Muscle of leg (tissue), 16 donors: Measurements from ENCODE around the gene PIGT. TPM values are rescaled to one million over a fixed set of nuclear protein-coding genes. Genes with fewer than 3 reads are reported as not detected.
A peak's percentile ranks its signal among the peaks of the same experiment; 100 is the strongest.

ENCODE experiments used
- DNase-seq: peaks from one replicate; pipeline ENCODE4 v3.0.0; 2013
- H3K27ac ChIP-seq: one replicate; pipeline ENCODE4 v1.5.1; 2013; ENCODE audit warnings: mild to moderate bottlenecking, low read length, control low read depth
- H3K27me3 ChIP-seq: one replicate; pipeline ENCODE4 v1.6.1; 2013; ENCODE audit warnings: low read length; ENCODE audit not compliant: control insufficient read depth, insufficient read depth
- H3K36me3 ChIP-seq: one replicate; pipeline ENCODE4 v1.6.1; 2013; ENCODE audit warnings: low read length; ENCODE audit not compliant: control insufficient read depth, insufficient read depth
- H3K4me1 ChIP-seq: one replicate; pipeline ENCODE4 v1.6.1; 2013; ENCODE audit warnings: low read length; ENCODE audit not compliant: control insufficient read depth, insufficient read depth
- H3K4me3 ChIP-seq: one replicate; pipeline ENCODE4 v1.5.1; 2013; ENCODE audit warnings: low read length, control low read depth
- H3K9me3 ChIP-seq: replicated peaks from 2 replicates; pipeline ENCODE4 v1.6.1; 2013; ENCODE audit warnings: low read depth, low read length; ENCODE audit not compliant: control insufficient read depth
- WGBS: methylation state at CpG from one replicate; pipeline ENCODE4 v1.1.5; 2013; ENCODE audit warnings: missing lambda C conversion rate; ENCODE audit not compliant: insufficient coverage; 5-methylcytosine and 5-hydroxymethylcytosine counted together
- long read RNA-seq, 11 donors: transcript quantifications; one replicate each; lab custom pipeline, GENCODE V29; 2026
- polyA plus RNA-seq, 8 donors: library from polyadenylated mRNA; unstranded; fragments of 120-200 nt; gene quantifications; one replicate each; pipeline versions ENCODE4 v1.2.1 to v1.2.3, GENCODE V29; 2013; ENCODE audit warnings: inconsistent platforms in 1 of 8, low replicate concordance in 1 of 8; ENCODE audit not compliant: insufficient read length in 8 of 8, insufficient read depth in 1 of 8
- total RNA-seq: library from RNA; stranded (reverse); fragments of 120-200 nt; gene quantifications from one replicate; pipeline ENCODE4 v1.2.4, GENCODE V29; 2013

Gene PIGT
- 39.5 TPM for total RNA-seq
- polyA plus RNA-seq = 10 to 100 TPM; 64.0 to 78.8 (median 74.6) TPM
- long read RNA-seq, donor 1, transcript PIGT-202 (12 exons, 2,245 nt) = major isoform, 6 of 10 reads
- long read RNA-seq, donor 1, partial matches to known transcripts = 0 of 10 reads
- long read RNA-seq, donor 1, other reads (novel, unspliced or antisense) = 0 of 10 reads
- long read RNA-seq, donor 2, partial matches to known transcripts = 0 of 1 reads
- long read RNA-seq, donor 2, other reads (novel, unspliced or antisense) = 0 of 1 reads
- long read RNA-seq, donor 3, transcript PIGT-202 (12 exons, 2,245 nt) = major isoform, 18 of 22 reads
- long read RNA-seq, donor 3, partial matches to known transcripts = 0 of 22 reads
- long read RNA-seq, donor 3, other reads (novel, unspliced or antisense) = 0 of 22 reads
- long read RNA-seq, donor 4, transcript PIGT-202 (12 exons, 2,245 nt) = major isoform, 9 of 14 reads
- long read RNA-seq, donor 4, partial matches to known transcripts = 0 of 14 reads
- long read RNA-seq, donor 4, other reads (novel, unspliced or antisense) = 0 of 14 reads
- long read RNA-seq, donor 5, transcript PIGT-202 (12 exons, 2,245 nt) = major isoform, 19 of 41 reads
- long read RNA-seq, donor 5, partial matches to known transcripts = 13 of 41 reads
- long read RNA-seq, donor 5, other reads (novel, unspliced or antisense) = 0 of 41 reads
- long read RNA-seq, donor 6, transcript PIGT-202 (12 exons, 2,245 nt) = major isoform, 24 of 35 reads
- long read RNA-seq, donor 6, partial matches to known transcripts = 0 of 35 reads
- long read RNA-seq, donor 6, other reads (novel, unspliced or antisense) = 0 of 35 reads
- long read RNA-seq, donor 7, transcript PIGT-202 (12 exons, 2,245 nt) = major isoform, 13 of 23 reads
- long read RNA-seq, donor 7, partial matches to known transcripts = 0 of 23 reads
- long read RNA-seq, donor 7, other reads (novel, unspliced or antisense) = 0 of 23 reads
- long read RNA-seq, donor 8, transcript PIGT-202 (12 exons, 2,245 nt) = major isoform, 11 of 32 reads
- long read RNA-seq, donor 8, partial matches to known transcripts = 14 of 32 reads
- long read RNA-seq, donor 8, other reads (novel, unspliced or antisense) = 0 of 32 reads
- long read RNA-seq, donor 9, transcript PIGT-202 (12 exons, 2,245 nt) = major isoform, 8 of 24 reads
- long read RNA-seq, donor 9, partial matches to known transcripts = 5 of 24 reads
- long read RNA-seq, donor 9, other reads (novel, unspliced or antisense) = 0 of 24 reads
- long read RNA-seq, donor 10, transcript PIGT-202 (12 exons, 2,245 nt) = major isoform, 17 of 22 reads
- long read RNA-seq, donor 10, partial matches to known transcripts = 0 of 22 reads
- long read RNA-seq, donor 10, other reads (novel, unspliced or antisense) = 0 of 22 reads
- long read RNA-seq, donor 11, transcript PIGT-202 (12 exons, 2,245 nt) = major isoform, 18 of 21 reads
- long read RNA-seq, donor 11, partial matches to known transcripts = 0 of 21 reads
- long read RNA-seq, donor 11, other reads (novel, unspliced or antisense) = 0 of 21 reads

GRCh38 chr20:45415822-45416637 is at the start of gene PIGT:
PIGT (plus strand) TSS chr20:45416141; CDS start chr20:45416157, 16 bp downstream.
- H3K27me3 ChIP-seq = no peaks in the 10 kb centered on the region
- no peaks in the 10 kb centered on the region for H3K9me3 ChIP-seq
- H3K27ac ChIP-seq = peak within 1 kb of the TSS; percentile 63
- H3K36me3 ChIP-seq = peaks cover 30% of the 10 kb centered on the region
- peak within 1 kb of the TSS; percentile 98 for H3K4me3 ChIP-seq
- peaks cover 7% of the 10 kb centered on the region for H3K4me1 ChIP-seq
- under 1% methylated on average over 51 of the region's 52 CpGs for WGBS
- DNase-seq = peak; percentile 94

DNA sequence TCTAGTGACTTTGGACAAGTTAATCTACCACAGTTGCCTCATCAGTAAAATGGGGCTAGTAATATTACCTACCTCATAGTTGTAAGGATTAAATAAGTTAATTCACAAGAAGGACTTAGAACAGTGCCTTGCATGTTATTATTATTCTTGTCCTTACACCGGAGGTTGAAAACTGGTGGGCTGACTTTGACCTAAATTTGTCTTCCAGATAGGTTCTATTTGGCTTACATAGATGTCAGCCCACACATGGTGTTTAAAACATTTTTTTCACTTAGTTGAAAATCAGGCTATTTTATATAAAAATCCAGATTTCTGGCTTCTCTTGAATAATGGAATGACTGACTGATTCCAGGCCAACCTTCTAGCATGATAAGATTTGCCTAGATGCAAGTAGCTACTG is 49.7 kb upstream of the PIGT start:
- H3K27ac ChIP-seq = no peak overlapping the region
- no peak for DNase-seq

DNA sequence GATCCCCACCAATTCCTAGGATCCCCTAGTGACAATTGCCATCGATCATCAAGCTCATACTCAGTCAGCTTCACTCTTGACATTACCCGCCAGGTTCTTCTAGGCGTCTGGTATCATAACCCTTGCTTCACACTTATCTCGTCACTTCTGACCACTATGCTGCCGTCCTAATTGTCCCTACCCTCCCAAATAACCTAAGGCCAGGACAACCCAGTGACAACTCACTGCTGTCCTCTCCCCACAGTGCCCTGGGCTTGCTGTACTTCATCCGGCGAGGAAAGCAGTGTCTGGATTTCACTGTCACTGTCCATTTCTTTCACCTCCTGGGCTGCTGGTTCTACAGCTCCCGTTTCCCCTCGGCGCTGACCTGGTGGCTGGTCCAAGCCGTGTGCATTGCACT is 49.3 kb upstream of the PIGT start:
- peaks cover 10% of the 10 kb centered on the region for H3K4me1 ChIP-seq
- no peak overlapping the region for H3K4me3 ChIP-seq
- no peak for DNase-seq
- H3K27ac ChIP-seq = no peak overlapping the region
- WGBS = 86% methylated on average over 11 of the region's 11 CpGs
- H3K27me3 ChIP-seq = no peaks in the 10 kb centered on the region
- peaks cover 32% of the 10 kb centered on the region for H3K36me3 ChIP-seq
- H3K9me3 ChIP-seq = no peaks in the 10 kb centered on the region

More for the DNA sequence above, 49.7 kb upstream of the PIGT start:
- 100% methylated on average over 1 of the region's 1 CpG for WGBS
- Histone ChIP-seq H3K36me3 (peaks cover 32% of the 10 kb centered on the region), H3K9me3 (no peaks in the 10 kb centered on the region), H3K4me3 (no peak overlapping the region), H3K4me1 (peaks cover 10% of the 10 kb centered on the region), H3K27me3 (no peaks in the 10 kb centered on the region)

DNA sequence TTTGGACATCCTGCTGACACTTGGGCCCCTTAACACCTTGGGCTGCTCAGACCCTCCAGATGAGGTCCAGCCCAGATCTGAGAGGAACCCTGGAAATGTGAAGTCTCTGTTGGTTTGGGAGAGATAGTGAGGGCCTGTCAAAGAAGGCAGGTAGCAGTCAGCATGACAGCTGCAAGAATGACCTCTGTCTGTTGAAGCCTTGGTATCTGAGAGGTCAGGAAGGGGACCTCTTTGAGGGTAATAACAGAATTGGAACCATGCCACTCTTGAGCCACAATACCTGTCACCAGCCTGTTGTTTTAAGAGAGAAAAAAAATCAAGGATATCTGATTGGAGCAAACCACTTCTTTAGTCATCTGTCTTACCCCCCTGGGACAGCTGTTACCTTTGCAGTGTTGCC is 48.8 kb upstream of the PIGT start:
- Histone ChIP-seq H3K36me3 (peaks cover 32% of the 10 kb centered on the region), H3K27me3 (no peaks in the 10 kb centered on the region), H3K27ac (no peak overlapping the region), H3K9me3 (no peaks in the 10 kb centered on the region), H3K4me1 (peaks cover 10% of the 10 kb centered on the region), H3K4me3 (no peak overlapping the region)
- no peak for DNase-seq

DNA sequence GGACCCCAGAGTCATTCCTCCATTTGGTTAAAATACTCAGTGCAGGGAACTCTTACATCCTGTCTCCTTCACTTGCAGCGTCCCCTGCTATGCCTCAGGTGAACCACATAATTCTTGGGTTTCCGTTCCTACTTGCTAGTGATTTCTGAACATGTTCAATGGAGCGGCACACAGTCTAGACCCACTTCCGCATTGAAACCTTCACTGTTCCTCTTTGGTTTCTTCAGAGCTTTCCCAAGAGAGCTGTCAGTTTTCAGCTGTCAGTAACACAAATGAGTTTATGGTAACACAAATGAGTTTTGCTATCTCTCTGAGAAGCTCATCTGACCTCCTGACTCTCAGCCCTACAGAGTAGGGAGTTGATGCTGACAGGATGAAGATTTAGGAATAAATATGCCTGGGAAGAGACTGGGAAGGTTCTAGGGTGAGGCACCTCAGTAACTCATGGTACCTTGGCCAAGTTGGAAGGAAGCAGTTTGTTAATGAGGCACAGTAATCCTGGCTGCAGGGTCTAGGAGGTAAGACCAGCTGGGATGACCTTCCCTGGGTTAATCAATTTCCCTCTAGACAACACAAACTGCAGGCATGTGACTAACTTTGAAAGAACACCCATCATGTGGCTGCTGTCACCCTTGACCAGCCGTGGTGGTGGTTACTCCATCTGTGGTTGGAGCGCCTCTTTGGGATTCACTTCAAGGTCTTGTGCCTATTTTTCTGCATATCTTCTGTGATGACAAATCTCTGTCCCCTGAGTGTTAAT is 47.5 kb upstream of the PIGT start:
- Histone ChIP-seq H3K27me3 (no peaks in the 10 kb centered on the region), H3K27ac (no peak overlapping the region), H3K4me1 (peaks cover 17% of the 10 kb centered on the region), H3K9me3 (no peaks in the 10 kb centered on the region), H3K4me3 (no peak overlapping the region), H3K36me3 (peaks cover 32% of the 10 kb centered on the region)
- peak; percentile 47 for DNase-seq
- 79% methylated on average over 6 of the region's 6 CpGs for WGBS

DNA sequence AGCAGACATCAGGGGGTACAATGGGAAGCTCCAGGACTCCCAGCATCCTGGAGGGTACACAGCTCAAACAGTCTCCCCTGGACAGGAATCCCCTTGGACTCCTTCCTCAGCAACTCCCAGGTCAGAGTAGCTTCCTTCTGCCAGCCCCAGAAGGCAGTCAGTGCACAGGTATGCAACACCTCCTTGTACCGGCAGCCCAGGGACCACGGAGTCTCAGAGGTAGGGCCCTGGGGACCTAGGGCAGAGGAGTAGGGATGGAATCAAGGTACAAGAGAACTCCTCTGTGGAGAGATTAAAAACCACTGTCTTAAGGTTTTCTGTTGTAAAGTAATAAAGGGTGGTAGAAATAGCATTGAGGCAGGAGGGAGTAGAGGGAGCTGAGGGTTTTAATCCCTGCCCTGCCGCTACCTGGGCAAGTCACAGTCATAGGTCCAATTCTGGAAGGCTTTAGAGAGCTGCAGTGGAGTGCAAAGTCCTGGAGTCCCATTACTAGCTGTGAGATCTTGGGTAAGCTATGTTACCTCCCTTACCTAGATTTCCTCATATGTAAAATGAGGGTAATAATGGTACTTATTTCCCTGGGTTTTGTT is 45.3 kb upstream of the PIGT start:
- H3K27ac ChIP-seq = no peak overlapping the region
- H3K27me3 ChIP-seq = no peaks in the 10 kb centered on the region
- H3K4me3 ChIP-seq = no peak overlapping the region
- H3K36me3 ChIP-seq = peaks cover 31% of the 10 kb centered on the region
- H3K4me1 ChIP-seq = peaks cover 15% of the 10 kb centered on the region
- H3K9me3 ChIP-seq = no peaks in the 10 kb centered on the region
- WGBS = 94% methylated on average over 2 of the region's 3 CpGs
- DNase-seq = no peak

GRCh38 chr20:45372241-45372640 is 43.7 kb upstream of the PIGT start:
- H3K36me3 ChIP-seq = peaks cover 16% of the 10 kb centered on the region
- peaks cover 15% of the 10 kb centered on the region for H3K4me1 ChIP-seq
- no peak for DNase-seq
- WGBS = 73% methylated on average over 9 of the region's 10 CpGs
- no peak overlapping the region for H3K4me3 ChIP-seq
- no peaks in the 10 kb centered on the region for H3K27me3 ChIP-seq
- H3K9me3 ChIP-seq = no peaks in the 10 kb centered on the region
- H3K27ac ChIP-seq = no peak overlapping the region

DNA sequence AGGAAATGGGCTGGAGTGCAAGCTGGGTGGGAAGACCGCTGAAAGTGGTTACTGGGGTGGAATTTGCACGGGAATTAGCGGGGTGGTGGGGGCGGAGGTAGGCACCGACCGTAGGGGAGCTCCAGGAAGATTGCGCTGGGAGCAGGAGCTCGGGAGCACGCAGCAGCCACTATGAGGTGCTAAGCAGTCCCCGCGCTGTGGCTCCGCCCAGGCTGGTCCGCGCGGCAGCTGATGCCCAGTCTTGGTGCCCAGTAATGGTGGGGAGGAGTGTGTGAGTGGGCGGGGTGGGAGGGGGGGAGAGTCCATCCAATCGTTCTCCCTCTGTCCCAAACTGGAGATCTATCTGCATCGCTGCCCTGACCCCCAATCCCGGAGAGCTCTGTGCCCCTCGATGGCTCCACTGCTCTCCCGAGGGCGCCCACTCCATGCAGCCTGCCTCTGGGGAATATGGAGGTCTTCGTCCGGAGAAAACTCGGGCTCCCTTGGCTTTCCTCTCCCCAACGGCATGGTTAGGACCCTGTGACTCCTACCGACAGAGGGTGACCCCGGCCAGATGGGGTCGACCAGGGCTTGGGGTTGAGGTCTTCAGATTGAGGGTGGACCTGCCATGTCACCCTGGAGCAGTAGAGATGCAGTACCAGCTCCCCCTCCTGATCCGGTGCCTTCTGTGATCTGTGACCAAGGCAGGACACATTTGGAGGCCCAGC is 43.1 kb upstream of the PIGT start:
- Histone ChIP-seq H3K9me3 (no peaks in the 10 kb centered on the region), H3K36me3 (peaks cover 10% of the 10 kb centered on the region), H3K4me1 (peaks cover 15% of the 10 kb centered on the region), H3K4me3 (peak overlapping the region; percentile 35), H3K27ac (no peak overlapping the region), H3K27me3 (no peaks in the 10 kb centered on the region)
- WGBS = 18% methylated on average over 17 of the region's 30 CpGs
- no peak for DNase-seq
